Brain pericyte (primary cell): ENCODE data around the gene TFCP2L1.

Source experiments
- DNase-seq: peaks from one replicate; pipeline ENCODE4 v3.0.0-alpha.2; 2012; ENCODE audit warnings: low read depth, low spot score

TFCP2L1 gene

GRCh38 chr2:121266543-121267106, 18.4 kb downstream of the TFCP2L1 start:
- no peak for DNase-seq

GRCh38 chr2:121263996-121264715, 20.8 kb downstream of the TFCP2L1 start:
- DNase-seq: no peak

- no peak for DNase-seq
Observed at GRCh38 chr2:121260370-121261154, 24.4 kb downstream of the TFCP2L1 start.

GRCh38 chr2:121258051-121258450, 27.0 kb downstream of the TFCP2L1 start:
- no peak for DNase-seq

- no peak for DNase-seq
Observed at GRCh38 chr2:121257480-121257840, 27.5 kb downstream of the TFCP2L1 start.

GRCh38 chr2:121256720-121257479, 28.1 kb downstream of the TFCP2L1 start:
- no peak for DNase-seq

GRCh38 chr2:121255358-121255757, 29.6 kb downstream of the TFCP2L1 start:
- no peak for DNase-seq

GRCh38 chr2:121254748-121255147, 30.3 kb downstream of the TFCP2L1 start:
- no peak for DNase-seq

- DNase-seq: no peak
Observed at GRCh38 chr2:121253674-121254240, 31.2 kb downstream of the TFCP2L1 start.

- DNase-seq: no peak
Observed at GRCh38 chr2:121253021-121253673, 31.9 kb downstream of the TFCP2L1 start.

GRCh38 chr2:121251497-121251896, 33.5 kb downstream of the TFCP2L1 start:
- DNase-seq: no peak

GRCh38 chr2:121248766-121249343, 36.1 kb downstream of the TFCP2L1 start:
- no peak for DNase-seq

- DNase-seq: no peak
Observed at GRCh38 chr2:121247971-121248370, 37.0 kb downstream of the TFCP2L1 start.

- DNase-seq: no peak
Observed at GRCh38 chr2:121247534-121247933, 37.5 kb downstream of the TFCP2L1 start.

- DNase-seq: no peak
Observed at GRCh38 chr2:121246704-121247255, 38.2 kb downstream of the TFCP2L1 start.

- no peak for DNase-seq
Observed at GRCh38 chr2:121245913-121246312, 39.1 kb downstream of the TFCP2L1 start.

GRCh38 chr2:121245120-121245820, 39.7 kb downstream of the TFCP2L1 start:
- no peak for DNase-seq

GRCh38 chr2:121244616-121245015, 40.4 kb downstream of the TFCP2L1 start:
- no peak for DNase-seq

GRCh38 chr2:121243821-121244460, 41.1 kb downstream of the TFCP2L1 start:
- DNase-seq: no peak
